ENCODE data around the gene RPS18. TPM values are rescaled to one million over a fixed set of nuclear protein-coding genes. Genes with fewer than 3 reads are reported as not detected.
A peak's percentile ranks its signal among the peaks of the same experiment; 100 is the strongest.

RPS18 gene
- total and polyA plus RNA-seq, 9 of the 15 experiments (the other 6 are each of a cell fraction or from before 2014, with no cell fraction given): 5,023 to 17,516 (median 8,131) TPM

DNA sequence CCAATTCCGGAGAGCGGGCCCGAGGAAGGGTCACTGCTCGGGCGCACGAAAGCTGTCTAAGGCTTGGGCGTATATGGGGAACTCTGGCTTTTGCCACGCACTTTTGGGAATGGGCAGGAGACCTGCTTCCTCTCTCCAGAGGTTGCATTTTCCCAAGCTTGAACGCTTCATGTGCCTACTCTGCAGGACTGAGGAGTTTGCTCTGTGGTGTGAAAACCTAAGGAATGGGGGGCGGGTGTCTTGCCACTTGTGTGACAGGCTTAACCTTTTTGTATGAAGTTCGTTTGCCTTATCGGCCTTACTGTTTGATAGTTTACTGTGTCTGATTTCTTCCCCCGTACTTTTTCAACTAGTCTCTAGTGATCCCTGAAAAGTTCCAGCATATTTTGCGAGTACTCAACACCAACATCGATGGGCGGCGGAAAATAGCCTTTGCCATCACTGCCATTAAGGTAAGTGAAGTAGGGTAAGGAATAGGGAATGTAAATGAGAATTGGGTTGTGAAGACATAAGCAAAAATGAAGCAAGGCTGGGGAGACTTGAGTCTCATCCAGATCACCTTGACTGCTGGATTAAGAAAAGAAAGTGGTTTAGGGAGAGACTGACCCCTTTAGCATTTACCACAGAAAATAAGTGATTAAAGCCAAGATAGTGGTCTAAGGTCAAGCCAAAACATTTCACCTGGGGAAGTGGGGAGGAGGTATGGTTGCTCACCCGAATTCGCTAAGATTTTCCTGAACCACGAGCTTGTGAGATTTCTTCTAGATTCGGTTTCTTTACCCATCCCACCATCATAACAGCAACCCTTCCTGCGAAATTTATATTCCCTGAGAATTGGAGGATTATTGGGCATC, 627 bp downstream of the RPS18 start (continued):
- peak; percentile 88 for TF ChIP-seq SAP30 (IDR thresholded peaks at IDR 0.05; ENCODE audit: borderline replicate concordance, insufficient read depth, low read depth, low read length, poor library complexity, severe bottlenecking)
- no peak for TF ChIP-seq U2AF2 (optimal IDR thresholded peaks at IDR 0.05; ENCODE audit: low read depth, low read length)
- 0 out of 2 replicates have a peak, but pooled peaks have one; percentile 2 for TF ChIP-seq SMARCA5 (IDR thresholded peaks at IDR 0.05)
- TF ChIP-seq, protein P1, sequence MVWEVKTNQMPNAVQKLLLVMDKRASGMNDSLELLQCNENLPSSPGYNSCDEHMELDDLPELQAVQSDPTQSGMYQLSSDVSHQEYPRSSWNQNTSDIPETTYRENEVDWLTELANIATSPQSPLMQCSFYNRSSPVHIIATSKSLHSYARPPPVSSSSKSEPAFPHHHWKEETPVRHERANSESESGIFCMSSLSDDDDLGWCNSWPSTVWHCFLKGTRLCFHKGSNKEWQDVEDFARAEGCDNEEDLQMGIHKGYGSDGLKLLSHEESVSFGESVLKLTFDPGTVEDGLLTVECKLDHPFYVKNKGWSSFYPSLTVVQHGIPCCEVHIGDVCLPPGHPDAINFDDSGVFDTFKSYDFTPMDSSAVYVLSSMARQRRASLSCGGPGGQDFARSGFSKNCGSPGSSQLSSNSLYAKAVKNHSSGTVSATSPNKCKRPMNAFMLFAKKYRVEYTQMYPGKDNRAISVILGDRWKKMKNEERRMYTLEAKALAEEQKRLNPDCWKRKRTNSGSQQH (CRISPR knock-in tag; IDR thresholded peaks at IDR 0.05): no peak
- no peak for TF ChIP-seq SMARCA4 (IDR thresholded peaks at IDR 0.05)
- peak; percentile 22; the same call in 1 of the 2 replicates for TF ChIP-seq POLR2AphosphoS5 (IDR thresholded peaks at IDR 0.05; ENCODE audit: control insufficient read depth, insufficient read depth, low read depth, low read length)
- TF ChIP-seq, protein P2, sequence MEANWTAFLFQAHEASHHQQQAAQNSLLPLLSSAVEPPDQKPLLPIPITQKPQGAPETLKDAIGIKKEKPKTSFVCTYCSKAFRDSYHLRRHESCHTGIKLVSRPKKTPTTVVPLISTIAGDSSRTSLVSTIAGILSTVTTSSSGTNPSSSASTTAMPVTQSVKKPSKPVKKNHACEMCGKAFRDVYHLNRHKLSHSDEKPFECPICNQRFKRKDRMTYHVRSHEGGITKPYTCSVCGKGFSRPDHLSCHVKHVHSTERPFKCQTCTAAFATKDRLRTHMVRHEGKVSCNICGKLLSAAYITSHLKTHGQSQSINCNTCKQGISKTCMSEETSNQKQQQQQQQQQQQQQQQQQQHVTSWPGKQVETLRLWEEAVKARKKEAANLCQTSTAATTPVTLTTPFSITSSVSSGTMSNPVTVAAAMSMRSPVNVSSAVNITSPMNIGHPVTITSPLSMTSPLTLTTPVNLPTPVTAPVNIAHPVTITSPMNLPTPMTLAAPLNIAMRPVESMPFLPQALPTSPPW (CRISPR knock-in tag; IDR thresholded peaks at IDR 0.05): no peak
- TF ChIP-seq, protein P3, sequence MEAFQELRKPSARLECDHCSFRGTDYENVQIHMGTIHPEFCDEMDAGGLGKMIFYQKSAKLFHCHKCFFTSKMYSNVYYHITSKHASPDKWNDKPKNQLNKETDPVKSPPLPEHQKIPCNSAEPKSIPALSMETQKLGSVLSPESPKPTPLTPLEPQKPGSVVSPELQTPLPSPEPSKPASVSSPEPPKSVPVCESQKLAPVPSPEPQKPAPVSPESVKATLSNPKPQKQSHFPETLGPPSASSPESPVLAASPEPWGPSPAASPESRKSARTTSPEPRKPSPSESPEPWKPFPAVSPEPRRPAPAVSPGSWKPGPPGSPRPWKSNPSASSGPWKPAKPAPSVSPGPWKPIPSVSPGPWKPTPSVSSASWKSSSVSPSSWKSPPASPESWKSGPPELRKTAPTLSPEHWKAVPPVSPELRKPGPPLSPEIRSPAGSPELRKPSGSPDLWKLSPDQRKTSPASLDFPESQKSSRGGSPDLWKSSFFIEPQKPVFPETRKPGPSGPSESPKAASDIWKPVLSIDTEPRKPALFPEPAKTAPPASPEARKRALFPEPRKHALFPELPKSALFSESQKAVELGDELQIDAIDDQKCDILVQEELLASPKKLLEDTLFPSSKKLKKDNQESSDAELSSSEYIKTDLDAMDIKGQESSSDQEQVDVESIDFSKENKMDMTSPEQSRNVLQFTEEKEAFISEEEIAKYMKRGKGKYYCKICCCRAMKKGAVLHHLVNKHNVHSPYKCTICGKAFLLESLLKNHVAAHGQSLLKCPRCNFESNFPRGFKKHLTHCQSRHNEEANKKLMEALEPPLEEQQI (IDR thresholded peaks at IDR 0.05): no peak
- no peak for TF ChIP-seq NFXL1 (CRISPR knock-in tag; IDR thresholded peaks at IDR 0.05)
- TF ChIP-seq RBM25 (IDR thresholded peaks at IDR 0.05; ENCODE audit: low read depth, low read length, severe bottlenecking): no peak
- no peak for TF ChIP-seq GATA2 (CRISPR knock-in tag; IDR thresholded peaks at IDR 0.05)
- TF ChIP-seq, protein P4, sequence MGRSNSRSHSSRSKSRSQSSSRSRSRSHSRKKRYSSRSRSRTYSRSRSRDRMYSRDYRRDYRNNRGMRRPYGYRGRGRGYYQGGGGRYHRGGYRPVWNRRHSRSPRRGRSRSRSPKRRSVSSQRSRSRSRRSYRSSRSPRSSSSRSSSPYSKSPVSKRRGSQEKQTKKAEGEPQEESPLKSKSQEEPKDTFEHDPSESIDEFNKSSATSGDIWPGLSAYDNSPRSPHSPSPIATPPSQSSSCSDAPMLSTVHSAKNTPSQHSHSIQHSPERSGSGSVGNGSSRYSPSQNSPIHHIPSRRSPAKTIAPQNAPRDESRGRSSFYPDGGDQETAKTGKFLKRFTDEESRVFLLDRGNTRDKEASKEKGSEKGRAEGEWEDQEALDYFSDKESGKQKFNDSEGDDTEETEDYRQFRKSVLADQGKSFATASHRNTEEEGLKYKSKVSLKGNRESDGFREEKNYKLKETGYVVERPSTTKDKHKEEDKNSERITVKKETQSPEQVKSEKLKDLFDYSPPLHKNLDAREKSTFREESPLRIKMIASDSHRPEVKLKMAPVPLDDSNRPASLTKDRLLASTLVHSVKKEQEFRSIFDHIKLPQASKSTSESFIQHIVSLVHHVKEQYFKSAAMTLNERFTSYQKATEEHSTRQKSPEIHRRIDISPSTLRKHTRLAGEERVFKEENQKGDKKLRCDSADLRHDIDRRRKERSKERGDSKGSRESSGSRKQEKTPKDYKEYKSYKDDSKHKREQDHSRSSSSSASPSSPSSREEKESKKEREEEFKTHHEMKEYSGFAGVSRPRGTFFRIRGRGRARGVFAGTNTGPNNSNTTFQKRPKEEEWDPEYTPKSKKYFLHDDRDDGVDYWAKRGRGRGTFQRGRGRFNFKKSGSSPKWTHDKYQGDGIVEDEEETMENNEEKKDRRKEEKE (IDR thresholded peaks at IDR 0.05; ENCODE audit: borderline replicate concordance in 1 of 2, control insufficient read depth in 1 of 2, low read depth in 2 of 2, low read length in 1 of 2): no peak; a peak in 1 of 4 replicates
- TF ChIP-seq POLR2AphosphoS2 (IDR thresholded peaks at IDR 0.05; ENCODE audit: low read length): no peak
- no peak for TF ChIP-seq GATAD2A (IDR thresholded peaks at IDR 0.05)
- TF ChIP-seq DDX20 (tag; IDR thresholded peaks at IDR 0.05; ENCODE audit: low read depth): no peak
- TF ChIP-seq SAFB (IDR thresholded peaks at IDR 0.05; ENCODE audit: borderline replicate concordance, low read depth, low read length): no peak
- no peak for TF ChIP-seq SRF (CRISPR knock-in tag; IDR thresholded peaks at IDR 0.05)
- peak in 1 of 2 experiments; percentile 6; a peak in 1 of 4 replicates for TF ChIP-seq TEAD1 (CRISPR knock-in tag; IDR thresholded peaks at IDR 0.05)

Data from K562 (cell line).